MM.1S (cell line): ENCODE measurements around the gene FCAR.
"Not testable (repeated sequence)": the region's sequence is repeated elsewhere in the genome, so short reads cannot be mapped to it uniquely, and the experiment has no call there.

ENCODE experiments used
- DNase-seq: peaks from one replicate; pipeline ENCODE4 v3.0.0-alpha.2; 2015
- H2AFZ ChIP-seq: fragments of 300-600 bp; sonication (generic); 2 replicates; pipeline ENCODE4 v1.6.0; 2016; ENCODE audit warnings: antibody characterized with exemption, low read length
- H3F3A ChIP-seq: fragments of 300-600 bp; sonication (generic); 2 replicates; pipeline ENCODE4 v1.6.1; 2016; ENCODE audit warnings: mild to moderate bottlenecking, antibody characterized with exemption, low read length, moderate library complexity, mixed read lengths; ENCODE audit not compliant: insufficient read depth
- H3K27ac ChIP-seq: fragments of 300-600 bp; sonication (generic); 2 replicates; pipeline ENCODE4 v1.5.1; 2016; ENCODE audit warnings: mild to moderate bottlenecking, low read length
- H3K27me3 ChIP-seq: fragments of 300-600 bp; sonication (generic); replicated peaks from 2 replicates; pipeline ENCODE4 v1.6.0; 2016; ENCODE audit warnings: low read length; ENCODE audit not compliant: insufficient read depth
- H3K36me3 ChIP-seq: fragments of 300-600 bp; sonication (generic); replicated peaks from 2 replicates; pipeline ENCODE4 v1.6.1; 2016; ENCODE audit warnings: mild to moderate bottlenecking, low read length, mixed read lengths; ENCODE audit not compliant: insufficient read depth
- H3K4me1 ChIP-seq: fragments of 300-600 bp; sonication (generic); 2 replicates; pipeline ENCODE4 v1.6.1; 2016; ENCODE audit warnings: low read length, mixed read lengths
- H3K4me2 ChIP-seq: fragments of 300-600 bp; sonication (generic); 2 replicates; pipeline ENCODE4 v1.6.0; 2016; ENCODE audit warnings: low read depth, low read length
- H3K4me3 ChIP-seq: fragments of 300-600 bp; sonication (generic); 2 replicates; pipeline ENCODE4 v1.5.1; 2016; ENCODE audit warnings: low read length, mixed read lengths
- H3K79me2 ChIP-seq: fragments of 300-600 bp; sonication (generic); 2 replicates; pipeline ENCODE4 v1.6.1; 2016; ENCODE audit warnings: mixed run types, low read length, mixed read lengths
- H3K9ac ChIP-seq: fragments of 300-600 bp; sonication (generic); 2 replicates; pipeline ENCODE4 v1.6.1; 2016; ENCODE audit warnings: low read length, mixed read lengths
- H3K9me2 ChIP-seq: fragments of 300-600 bp; sonication (generic); replicated peaks from 2 replicates; pipeline ENCODE4 v1.6.1; 2016; ENCODE audit warnings: mild to moderate bottlenecking, low read length, mixed read lengths; ENCODE audit not compliant: insufficient read depth
- H3K9me3 ChIP-seq: fragments of 300-600 bp; sonication (generic); replicated peaks from 2 replicates; pipeline ENCODE4 v1.6.1; 2016; ENCODE audit warnings: mild to moderate bottlenecking, low read length, mixed read lengths; ENCODE audit not compliant: insufficient read depth
- H4K20me1 ChIP-seq: fragments of 300-600 bp; sonication (generic); 2 replicates; pipeline ENCODE4 v1.6.1; 2016; ENCODE audit warnings: mild to moderate bottlenecking, low read length, moderate library complexity, mixed read lengths; ENCODE audit not compliant: insufficient read depth
- CTCF ChIP-seq: fragments of 300-600 bp; sonication (generic); IDR thresholded peaks from 2 replicates; pipeline ENCODE4 v1.5.1; 2016; ENCODE audit warnings: antibody characterized with exemption, low read length, mixed read lengths
- EZH2 ChIP-seq: fragments of 300-600 bp; sonication (generic); optimal IDR thresholded peaks from 2 replicates; pipeline ENCODE3; 2017; ENCODE audit warnings: low read depth, mild to moderate bottlenecking, antibody characterized with exemption, low read length, mixed read lengths
- EZH2phosphoT487 ChIP-seq: fragments of 300-600 bp; sonication (generic); IDR thresholded peaks from 2 replicates; pipeline ENCODE4 v1.6.1; 2018; ENCODE audit warnings: antibody characterized with exemption, low read length

FCAR gene

GRCh38 chr19:54888239-54888638 is 14.2 kb downstream of the FCAR start:
- Histone ChIP-seq H3K27me3 (peaks cover 48% of the 10 kb centered on the region), H3K36me3 (no peaks in the 10 kb centered on the region), H3K9me2 (no peaks in the 10 kb centered on the region), H3K27ac (no peak overlapping the region), H3K9ac (no peak overlapping the region), H4K20me1 (no peaks in the 10 kb centered on the region), H3K9me3 (no peaks in the 10 kb centered on the region), H3F3A (no peaks in the 10 kb centered on the region), H3K4me3 (no peak overlapping the region), H3K79me2 (no peaks in the 10 kb centered on the region), H3K4me1 (peaks cover 2% of the 10 kb centered on the region; the same call in 1 of the 2 replicates), H2AFZ (no peak overlapping the region), H3K4me2 (no peak overlapping the region)
- no peak for TF ChIP-seq CTCF
- DNase-seq, result no peak

- H3K9me2 ChIP-seq, result no peaks in the 10 kb centered on the region
- H3K27me3 ChIP-seq, result peaks cover 57% of the 10 kb centered on the region
- no peaks in the 10 kb centered on the region for H3K36me3 ChIP-seq
- H4K20me1 ChIP-seq, result no peaks in the 10 kb centered on the region
- H2AFZ ChIP-seq, result no peak overlapping the region
- TF ChIP-seq EZH2, result no peak
- no peak for TF ChIP-seq EZH2phosphoT487
- no peak for TF ChIP-seq CTCF
- no peaks in the 10 kb centered on the region for H3K79me2 ChIP-seq
- H3K9me3 ChIP-seq, result no peaks in the 10 kb centered on the region
- no peak overlapping the region for H3K27ac ChIP-seq
- no peaks in the 10 kb centered on the region for H3K4me1 ChIP-seq
- no peak for DNase-seq
- H3K4me2 ChIP-seq, result no peak overlapping the region
- H3K4me3 ChIP-seq, result no peak overlapping the region
- no peak overlapping the region for H3K9ac ChIP-seq
- H3F3A ChIP-seq, result no peaks in the 10 kb centered on the region
Observed at GRCh38 chr19:54889566-54889965, 15.5 kb downstream of the FCAR start.

GRCh38 chr19:54893406-54893805 is 19.4 kb downstream of the FCAR start:
- H3K4me1 ChIP-seq, result no peaks in the 10 kb centered on the region
- no peak overlapping the region for H3K9ac ChIP-seq
- H3K27me3 ChIP-seq, result peaks cover 41% of the 10 kb centered on the region
- H3K36me3 ChIP-seq, result no peaks in the 10 kb centered on the region
- no peaks in the 10 kb centered on the region for H3K9me2 ChIP-seq
- no peaks in the 10 kb centered on the region for H3F3A ChIP-seq
- no peak overlapping the region for H2AFZ ChIP-seq
- no peak overlapping the region for H3K27ac ChIP-seq
- H3K4me2 ChIP-seq, result no peak overlapping the region
- TF ChIP-seq EZH2, result no peak
- TF ChIP-seq EZH2phosphoT487, result no peak
- TF ChIP-seq CTCF, result no peak
- no peak overlapping the region for H3K4me3 ChIP-seq
- DNase-seq, result no peak
- H4K20me1 ChIP-seq, result no peaks in the 10 kb centered on the region
- no peaks in the 10 kb centered on the region for H3K9me3 ChIP-seq
- H3K79me2 ChIP-seq, result no peaks in the 10 kb centered on the region

- not testable (repeated sequence) for H3K4me2 ChIP-seq, H3K36me3 ChIP-seq, H3K27ac ChIP-seq, H3F3A ChIP-seq, H4K20me1 ChIP-seq, H3K4me3 ChIP-seq, H3K9ac ChIP-seq, H3K9me3 ChIP-seq, H3K79me2 ChIP-seq, DNase-seq, H2AFZ ChIP-seq, H3K9me2 ChIP-seq, H3K4me1 ChIP-seq
- peaks cover 39% of the 10 kb centered on the region for H3K27me3 ChIP-seq
Observed at GRCh38 chr19:54894106-54894505, 20.1 kb downstream of the FCAR start.
